ENCODE results near the gene WNT7A. TPM values are rescaled to one million over a fixed set of nuclear protein-coding genes. Genes with fewer than 3 reads are reported as not detected.

The WNT7A gene
- total RNA-seq, 2 donors from 2014 or later = 0.58 TPM; not detected in 1

DNA sequence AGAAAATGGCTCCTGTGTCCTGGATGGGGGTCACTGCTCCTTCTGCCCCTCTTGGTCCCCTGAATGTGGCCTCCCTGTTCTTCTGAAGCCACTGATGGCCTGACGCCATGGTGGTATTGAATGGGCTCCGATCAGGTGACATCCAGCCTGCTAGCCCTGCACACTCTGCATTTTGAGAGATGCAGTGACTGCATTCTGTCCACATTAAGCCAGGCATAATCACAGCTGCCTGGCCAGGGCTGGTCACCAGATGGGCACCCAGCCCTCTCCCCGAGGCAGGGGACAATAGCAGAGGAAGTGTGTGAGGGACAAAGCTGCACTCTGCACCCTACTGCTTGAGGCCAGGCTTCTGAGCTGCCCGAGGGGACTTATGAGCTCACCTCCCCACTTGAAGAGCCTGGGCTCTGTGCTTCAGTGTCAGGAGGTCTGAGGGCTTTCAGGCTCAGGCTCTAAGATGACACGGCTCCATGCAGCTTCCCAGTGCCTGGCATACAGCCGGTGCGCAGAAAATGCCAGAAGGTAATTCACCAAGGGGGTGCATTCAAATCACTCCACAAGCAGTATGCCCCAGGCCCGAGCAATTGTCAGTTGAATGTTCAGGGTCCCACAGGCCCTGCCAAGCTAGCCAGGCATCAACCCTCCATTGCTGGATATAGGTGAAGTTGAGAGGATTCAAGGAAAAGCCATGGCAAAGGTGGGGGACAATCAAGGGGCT, 56.8 kb downstream of the WNT7A start:
- Mint-ChIP-seq H3K4me3 (no peak overlapping the region), H3K27ac (no peak overlapping the region), H3K36me3 (ENCODE audit: insufficient read depth in 2 of 2) (peaks cover 1 to 2% of the 10 kb centered on the region in 2 donors), H3K4me1 (ENCODE audit: low read depth) (peaks cover 6% of the 10 kb centered on the region), H3K9me3 (peaks cover 0 to 2% of the 10 kb centered on the region in 2 donors), H3K27me3 (ENCODE audit: low read depth) (no peaks in the 10 kb centered on the region)
- DNase-seq = no peak
- ATAC-seq (replicated peaks in 1 of 2) = no peak

DNA sequence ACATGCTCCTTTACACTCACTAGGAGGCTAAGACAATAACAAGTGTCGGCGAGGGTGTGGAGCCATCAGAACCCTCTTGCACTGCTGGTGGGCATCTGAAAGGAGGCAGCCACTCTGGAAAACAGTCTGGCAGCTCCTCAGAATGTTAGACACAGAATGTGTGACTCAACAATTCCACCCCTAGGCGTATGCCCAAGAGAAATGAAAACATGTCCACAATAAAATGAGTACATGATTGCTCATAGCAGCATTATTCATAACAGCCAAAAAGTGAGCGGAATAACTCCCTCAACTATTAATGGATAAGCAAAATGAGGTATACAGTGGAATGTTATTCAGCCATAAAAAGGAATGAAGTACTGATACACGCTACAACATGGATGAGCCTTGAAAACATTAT, 57.8 kb downstream of the WNT7A start:
- Mint-ChIP-seq H3K36me3 (ENCODE audit: insufficient read depth in 2 of 2) (peaks cover 2 to 7% of the 10 kb centered on the region in 2 donors), H3K4me1 (ENCODE audit: low read depth) (peaks cover 6% of the 10 kb centered on the region), H3K27me3 (ENCODE audit: low read depth) (no peaks in the 10 kb centered on the region), H3K4me3 (no peak overlapping the region), H3K9me3 (peaks cover 2 to 6% of the 10 kb centered on the region in 2 donors), H3K27ac (no peak overlapping the region)
- no peak for ATAC-seq (replicated peaks in 1 of 2)
- no peak for DNase-seq

DNA sequence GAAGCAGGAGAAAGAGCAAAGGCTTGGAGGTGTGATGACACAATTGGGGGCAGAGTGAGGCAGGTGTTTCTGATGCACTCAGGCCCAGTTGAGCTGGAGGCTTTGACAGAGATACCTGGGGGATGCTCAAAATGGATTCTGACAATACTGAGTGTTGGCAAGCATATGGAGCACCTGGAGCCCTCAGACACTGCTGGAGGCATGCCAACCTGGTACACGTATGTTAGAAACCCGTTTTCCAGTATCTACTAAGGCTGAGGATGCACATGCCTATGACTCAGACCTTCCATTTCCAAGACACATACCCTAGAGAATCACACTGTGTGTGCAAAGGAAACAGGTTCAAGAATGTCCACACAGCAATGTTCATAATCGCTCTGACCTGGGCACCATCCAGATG, 58.7 kb downstream of the WNT7A start:
- H3K4me3 Mint-ChIP-seq = no peak overlapping the region
- no peaks in the 10 kb centered on the region for H3K27me3 Mint-ChIP-seq (ENCODE audit: low read depth)
- DNase-seq = no peak
- H3K9me3 Mint-ChIP-seq = peaks cover 5 to 13% of the 10 kb centered on the region in 2 donors
- no peak for ATAC-seq (replicated peaks in 1 of 2)
- peaks cover 6 to 11% of the 10 kb centered on the region in 2 donors for H3K36me3 Mint-ChIP-seq (ENCODE audit: insufficient read depth in 2 of 2)
- H3K4me1 Mint-ChIP-seq (ENCODE audit: low read depth) = peaks cover 6% of the 10 kb centered on the region
- H3K27ac Mint-ChIP-seq = no peak overlapping the region

DNA sequence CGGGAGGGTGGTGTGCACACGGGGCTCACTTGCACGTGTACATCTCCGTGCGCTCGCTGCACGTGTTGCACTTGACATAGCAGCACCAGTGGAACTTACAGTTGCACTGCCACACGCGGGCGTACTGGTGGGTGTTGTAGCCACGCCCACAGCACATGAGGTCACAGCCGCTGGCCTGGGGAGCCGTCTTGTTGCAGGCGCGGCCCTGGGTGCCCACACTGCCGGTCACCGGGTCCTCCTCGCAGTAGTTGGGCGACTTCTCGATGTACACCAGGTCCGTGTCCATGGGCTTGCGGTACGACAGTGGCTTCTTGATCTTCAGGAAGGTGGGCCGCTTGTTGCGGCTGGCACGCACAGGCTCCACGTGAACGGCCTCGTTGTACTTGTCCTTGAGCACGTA, 61.0 kb downstream of the WNT7A start:
- ATAC-seq (replicated peaks in 1 of 2) (no peak), DNase-seq (no peak)
- no peak overlapping the region for H3K4me3 Mint-ChIP-seq
- peaks cover 6% of the 10 kb centered on the region for H3K4me1 Mint-ChIP-seq (ENCODE audit: low read depth)
- no peak overlapping the region for H3K27ac Mint-ChIP-seq
- peaks cover 15 to 20% of the 10 kb centered on the region in 2 donors for H3K36me3 Mint-ChIP-seq (ENCODE audit: insufficient read depth in 2 of 2)
- H3K27me3 Mint-ChIP-seq (ENCODE audit: low read depth) = no peaks in the 10 kb centered on the region
- peaks cover 12 to 21% of the 10 kb centered on the region in 2 donors for H3K9me3 Mint-ChIP-seq

DNA sequence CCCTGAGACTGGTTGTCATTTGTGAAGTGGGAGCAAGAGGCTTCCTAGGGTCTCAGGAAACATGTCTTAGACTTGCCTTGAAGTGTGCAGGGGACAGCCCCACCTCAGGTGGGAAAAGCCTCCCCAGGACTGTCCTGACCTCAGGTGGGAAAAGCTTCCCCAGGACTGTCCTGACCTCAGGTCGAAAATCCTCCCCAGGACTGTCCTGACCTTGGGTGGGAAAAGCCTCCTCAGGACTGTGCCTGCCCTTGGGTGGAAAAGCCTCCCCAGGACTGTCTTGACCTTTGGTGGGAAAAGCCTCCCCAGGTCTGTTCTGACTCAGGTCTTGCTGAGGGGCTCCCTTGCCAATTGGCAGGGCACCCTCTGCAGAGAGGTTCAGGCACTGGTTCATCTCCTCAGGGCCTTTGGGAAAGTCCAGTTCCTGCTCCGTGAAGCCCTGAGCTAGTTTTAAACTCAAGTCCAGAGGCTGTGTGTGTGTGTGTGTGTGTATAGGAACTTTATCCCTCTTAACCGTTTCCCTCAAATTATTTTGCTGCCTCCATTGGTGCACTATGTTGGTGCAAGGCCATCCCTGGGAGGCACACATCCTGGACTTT, 64.7 kb downstream of the WNT7A start:
- Mint-ChIP-seq H3K4me3 (no peak overlapping the region), H3K27ac (no peak overlapping the region), H3K27me3 (ENCODE audit: low read depth) (no peaks in the 10 kb centered on the region), H3K4me1 (ENCODE audit: low read depth) (no peaks in the 10 kb centered on the region), H3K9me3 (peaks cover 16 to 26% of the 10 kb centered on the region in 2 donors), H3K36me3 (ENCODE audit: insufficient read depth in 2 of 2) (peaks cover 22 to 24% of the 10 kb centered on the region in 2 donors)
- DNase-seq (no peak), ATAC-seq (replicated peaks in 1 of 2) (no peak)

DNA sequence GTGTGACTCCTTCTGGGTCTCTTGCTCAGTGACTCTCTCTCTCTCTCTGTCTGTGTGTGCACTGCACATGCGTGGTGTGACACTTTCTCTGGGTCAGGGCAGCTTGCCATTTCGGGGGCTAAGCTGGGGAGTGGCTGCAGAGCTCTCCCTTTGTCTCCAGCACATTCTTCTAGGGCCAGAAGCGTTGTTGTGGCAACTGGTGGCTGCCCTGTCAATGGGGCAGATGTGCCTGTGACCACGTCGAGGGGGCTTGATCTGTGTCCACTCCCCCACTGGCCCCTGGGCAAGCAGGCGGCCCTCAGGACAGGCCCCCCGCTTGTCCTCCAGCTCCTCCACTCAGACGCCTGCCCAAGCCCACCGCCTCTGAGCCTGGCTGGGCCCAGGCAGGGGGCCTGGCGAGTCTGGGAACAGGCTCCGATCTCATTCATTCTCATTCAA, 67.8 kb downstream of the WNT7A start:
- no peak overlapping the region for H3K4me3 Mint-ChIP-seq
- DNase-seq = no peak
- H3K9me3 Mint-ChIP-seq = peaks cover 18 to 22% of the 10 kb centered on the region in 2 donors
- H3K4me1 Mint-ChIP-seq (ENCODE audit: low read depth) = no peaks in the 10 kb centered on the region
- peaks cover 7% of the 10 kb centered on the region for H3K27me3 Mint-ChIP-seq (ENCODE audit: low read depth)
- H3K27ac Mint-ChIP-seq = no peak overlapping the region
- H3K36me3 Mint-ChIP-seq (ENCODE audit: insufficient read depth in 2 of 2) = peaks cover 18 to 19% of the 10 kb centered on the region in 2 donors
- ATAC-seq (replicated peaks in 1 of 2) = no peak

DNA sequence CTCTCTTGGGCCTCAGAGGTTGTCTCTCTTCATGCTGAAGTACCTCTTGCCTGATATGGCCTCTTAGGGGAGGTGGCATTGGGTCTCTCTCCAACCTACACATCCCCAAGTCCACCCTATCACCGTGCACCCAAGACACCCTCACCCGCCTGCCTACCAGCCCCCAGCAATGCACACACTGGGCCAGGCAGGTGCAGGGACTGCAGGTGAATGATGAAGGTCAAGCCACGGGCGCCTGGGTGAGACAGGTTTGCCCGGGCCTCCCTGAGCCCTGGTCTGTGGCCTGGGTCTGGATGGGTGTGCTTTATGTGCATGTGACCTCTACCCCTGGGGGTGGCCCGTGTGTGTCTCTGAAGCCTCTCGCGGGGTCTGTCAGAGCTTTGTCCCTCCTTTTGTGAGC, 68.3 kb downstream of the WNT7A start:
- peaks cover 16 to 23% of the 10 kb centered on the region in 2 donors for H3K9me3 Mint-ChIP-seq
- no peak for ATAC-seq (replicated peaks in 1 of 2)
- no peak for DNase-seq
- no peak overlapping the region for H3K27ac Mint-ChIP-seq
- peaks cover 11% of the 10 kb centered on the region for H3K27me3 Mint-ChIP-seq (ENCODE audit: low read depth)
- no peaks in the 10 kb centered on the region for H3K4me1 Mint-ChIP-seq (ENCODE audit: low read depth)
- H3K4me3 Mint-ChIP-seq = no peak overlapping the region
- H3K36me3 Mint-ChIP-seq (ENCODE audit: insufficient read depth in 2 of 2) = peaks cover 16 to 17% of the 10 kb centered on the region in 2 donors

DNA sequence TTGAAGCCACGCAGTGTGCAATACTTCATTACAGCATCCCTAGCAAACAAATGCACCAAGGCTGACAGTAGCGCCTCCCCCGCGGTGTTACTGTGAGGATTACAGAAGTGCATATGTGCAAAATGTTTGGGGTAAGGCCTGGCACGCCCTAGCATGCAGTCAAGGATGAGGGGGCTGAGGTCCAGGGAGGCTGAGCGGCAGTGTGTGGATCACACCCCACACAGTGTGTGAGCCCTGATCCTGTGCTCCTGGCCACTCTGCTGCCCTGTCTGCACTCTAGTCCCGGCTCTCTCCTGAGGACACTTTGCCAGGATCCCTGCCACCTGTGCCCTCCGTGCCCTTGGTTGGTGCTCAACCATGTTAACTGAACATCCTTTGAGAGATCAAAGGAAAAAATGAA, 71.3 kb downstream of the WNT7A start:
- H3K4me3 Mint-ChIP-seq = no peak overlapping the region
- peaks cover 11% of the 10 kb centered on the region for H3K27me3 Mint-ChIP-seq (ENCODE audit: low read depth)
- H3K4me1 Mint-ChIP-seq (ENCODE audit: low read depth) = no peaks in the 10 kb centered on the region
- DNase-seq (no peak), ATAC-seq (replicated peaks in 1 of 2) (no peak)
- H3K27ac Mint-ChIP-seq = no peak overlapping the region
- peaks cover 7 to 10% of the 10 kb centered on the region in 2 donors for H3K9me3 Mint-ChIP-seq
- H3K36me3 Mint-ChIP-seq (ENCODE audit: insufficient read depth in 2 of 2) = peaks cover 2 to 3% of the 10 kb centered on the region in 2 donors

DNA sequence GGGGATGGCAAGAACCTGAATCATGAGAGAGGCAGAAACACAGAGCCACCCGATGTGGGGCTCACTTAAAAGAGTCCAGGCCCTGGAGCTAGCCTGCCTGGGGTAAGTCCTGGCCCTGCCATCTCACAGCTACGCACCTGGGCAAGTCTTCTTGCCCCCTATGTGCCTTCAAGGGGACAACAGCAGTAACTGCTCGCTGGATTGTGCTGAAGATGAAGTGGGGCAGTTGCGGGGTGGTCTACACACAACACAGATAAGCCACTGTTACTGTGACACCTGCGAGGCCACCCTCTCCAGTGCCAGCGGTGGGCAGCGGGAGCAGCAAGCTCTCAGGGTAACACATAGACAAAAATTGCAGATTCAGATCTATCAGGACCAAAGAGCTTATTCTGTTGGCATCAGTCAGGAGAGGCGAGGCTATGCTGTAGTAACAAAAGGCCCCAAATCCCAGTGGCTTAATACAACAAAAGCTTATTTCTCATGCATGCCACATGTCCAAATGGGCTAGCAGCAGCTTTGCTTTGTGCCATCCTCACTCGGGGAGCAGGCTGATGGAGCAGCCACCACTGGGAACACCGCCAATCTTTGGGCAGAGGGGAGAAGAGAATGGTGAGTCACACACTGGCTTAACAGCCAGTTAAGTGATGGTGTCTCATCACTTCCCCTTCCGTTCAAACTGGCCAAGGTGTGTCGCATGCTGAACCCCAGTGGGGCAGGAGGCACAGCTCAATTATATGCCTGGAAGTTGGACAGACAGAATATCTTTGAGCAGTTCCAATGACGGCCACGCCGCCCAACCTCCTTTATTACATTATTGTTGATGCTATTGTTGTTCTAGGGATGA, 78.3 kb downstream of the WNT7A start:
- H3K9me3 Mint-ChIP-seq = peaks cover 0 to 2% of the 10 kb centered on the region in 2 donors
- H3K4me3 Mint-ChIP-seq = no peak overlapping the region
- H3K36me3 Mint-ChIP-seq (ENCODE audit: insufficient read depth in 2 of 2) = no peaks in the 10 kb centered on the region
- H3K4me1 Mint-ChIP-seq (ENCODE audit: low read depth) = no peaks in the 10 kb centered on the region
- DNase-seq = no peak
- ATAC-seq (replicated peaks in 1 of 2) = no peak
- H3K27me3 Mint-ChIP-seq (ENCODE audit: low read depth) = no peaks in the 10 kb centered on the region
- H3K27ac Mint-ChIP-seq = no peak overlapping the region

DNA sequence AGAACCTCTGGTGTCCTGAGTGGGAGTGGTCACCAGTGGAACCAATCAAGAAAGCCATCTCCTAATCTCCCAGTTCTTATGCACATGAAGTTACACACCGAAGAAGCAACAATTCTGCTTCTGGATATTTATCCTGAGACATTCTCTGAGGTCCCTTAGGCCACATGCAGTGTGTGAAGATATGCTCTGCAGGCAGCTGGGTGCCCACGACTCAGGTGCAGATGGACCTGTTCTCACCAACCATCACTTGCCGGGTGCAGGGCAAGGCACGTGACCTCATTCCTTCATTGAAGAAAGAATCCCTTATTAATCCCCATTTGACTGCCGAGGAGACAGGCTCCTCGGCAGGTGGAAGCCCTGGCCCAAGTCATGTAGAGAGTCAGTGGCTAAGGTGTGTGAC, 79.8 kb downstream of the WNT7A start:
- Mint-ChIP-seq H3K4me3 (no peak overlapping the region), H3K36me3 (ENCODE audit: insufficient read depth in 2 of 2) (no peaks in the 10 kb centered on the region), H3K27me3 (ENCODE audit: low read depth) (no peaks in the 10 kb centered on the region), H3K27ac (no peak overlapping the region), H3K4me1 (ENCODE audit: low read depth) (no peaks in the 10 kb centered on the region), H3K9me3 (no peaks in the 10 kb centered on the region)
- DNase-seq (no peak), ATAC-seq (replicated peaks in 1 of 2) (no peak)

DNA sequence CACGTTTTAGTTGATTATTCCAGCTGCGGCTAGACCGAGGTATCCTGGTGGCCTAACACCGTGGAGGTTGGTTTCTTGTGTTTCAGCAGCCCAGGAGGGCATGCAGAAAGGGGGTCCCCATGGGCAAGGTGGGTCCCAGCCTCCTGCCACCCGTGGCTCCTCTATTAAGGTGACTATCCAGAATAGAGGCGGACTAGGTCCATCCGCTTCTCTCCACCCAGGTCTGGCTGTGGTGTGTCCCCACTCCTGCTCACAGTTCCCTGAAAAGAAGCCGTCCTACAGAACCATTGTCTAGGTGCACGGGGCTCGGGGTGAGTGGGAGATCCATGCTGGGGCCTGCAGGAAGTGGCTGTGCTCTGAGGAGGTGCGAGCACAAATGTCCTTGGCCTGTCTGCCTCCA, 81.5 kb downstream of the WNT7A start:
- Mint-ChIP-seq H3K4me3 (no peak overlapping the region), H3K27ac (no peak overlapping the region), H3K27me3 (ENCODE audit: low read depth) (no peaks in the 10 kb centered on the region), H3K36me3 (ENCODE audit: insufficient read depth in 2 of 2) (no peaks in the 10 kb centered on the region), H3K4me1 (ENCODE audit: low read depth) (no peaks in the 10 kb centered on the region), H3K9me3 (no peaks in the 10 kb centered on the region)
- DNase-seq (no peak), ATAC-seq (replicated peaks in 1 of 2) (no peak)

DNA sequence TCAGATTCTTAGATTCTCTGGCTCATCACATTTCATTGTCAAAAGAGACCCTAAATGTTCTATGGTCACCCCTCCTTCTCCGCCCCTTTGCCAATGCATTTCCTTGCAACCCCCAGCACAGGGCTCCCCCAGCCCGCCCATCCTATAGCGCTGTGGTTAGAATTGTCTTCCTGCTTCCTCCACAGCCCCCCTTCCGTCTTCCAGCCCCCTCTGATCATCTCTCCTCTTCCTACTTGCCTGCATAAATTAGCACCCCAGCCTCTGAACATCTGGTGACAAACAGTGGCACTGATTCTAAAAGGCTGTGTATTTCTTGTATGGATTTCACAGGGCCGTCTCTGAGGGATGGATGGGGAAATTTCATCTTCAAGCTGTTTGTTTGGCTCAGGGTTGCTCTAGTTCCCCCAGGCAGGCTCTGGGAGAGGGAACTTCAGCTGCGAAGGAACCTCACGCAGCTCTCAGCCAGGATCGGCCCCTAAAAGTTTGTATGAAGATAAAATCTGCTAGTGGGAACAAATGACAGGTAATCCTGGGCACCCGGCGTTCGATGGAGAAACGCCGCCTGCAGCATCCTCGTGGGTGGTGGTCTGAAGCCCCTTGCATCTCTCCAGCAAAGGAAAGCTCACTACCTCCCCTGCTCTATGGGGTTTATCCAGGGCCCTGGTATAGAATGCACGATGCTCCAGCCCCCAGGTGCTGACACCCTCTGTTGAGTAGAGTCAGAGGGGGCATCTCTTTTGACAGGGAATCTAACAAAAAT, 83.0 kb downstream of the WNT7A start:
- H3K4me1 Mint-ChIP-seq (ENCODE audit: low read depth) = no peaks in the 10 kb centered on the region
- no peak overlapping the region for H3K4me3 Mint-ChIP-seq
- H3K27ac Mint-ChIP-seq = no peak overlapping the region
- H3K36me3 Mint-ChIP-seq (ENCODE audit: insufficient read depth in 2 of 2) = no peaks in the 10 kb centered on the region
- no peaks in the 10 kb centered on the region for H3K9me3 Mint-ChIP-seq
- no peak for DNase-seq
- ATAC-seq (replicated peaks in 1 of 2) = no peak
- no peaks in the 10 kb centered on the region for H3K27me3 Mint-ChIP-seq (ENCODE audit: low read depth)

DNA sequence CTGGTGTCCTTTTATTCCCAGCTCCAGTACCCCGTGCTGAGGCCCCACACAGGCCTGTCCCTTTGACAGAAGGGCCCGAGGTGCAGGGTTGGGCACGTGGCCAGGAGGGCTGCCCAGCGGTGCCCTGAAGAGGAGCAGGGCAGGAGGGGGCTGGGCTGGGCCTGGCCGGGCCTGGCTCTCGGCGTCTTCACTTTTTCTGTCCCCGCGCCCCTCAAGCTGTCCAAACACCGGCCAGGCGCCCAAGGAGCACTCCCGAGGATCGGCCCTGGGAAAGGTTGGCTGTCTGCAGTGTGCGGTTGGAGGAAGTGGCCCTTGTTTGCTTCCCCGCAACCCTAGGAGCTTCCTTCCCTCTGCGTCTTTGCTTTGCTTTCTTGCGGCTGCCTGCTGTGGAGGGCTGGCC, 84.1 kb downstream of the WNT7A start:
- no peak overlapping the region for H3K27ac Mint-ChIP-seq
- DNase-seq (no peak), ATAC-seq (replicated peaks in 1 of 2) (no peak)
- no peaks in the 10 kb centered on the region for H3K36me3 Mint-ChIP-seq (ENCODE audit: insufficient read depth in 2 of 2)
- H3K4me1 Mint-ChIP-seq (ENCODE audit: low read depth) = no peaks in the 10 kb centered on the region
- H3K4me3 Mint-ChIP-seq = no peak overlapping the region
- H3K9me3 Mint-ChIP-seq = no peaks in the 10 kb centered on the region
- H3K27me3 Mint-ChIP-seq (ENCODE audit: low read depth) = no peaks in the 10 kb centered on the region

All from activated T-cell treated with anti-CD3 and anti-CD28 coated beads, Interleukin-2, amount 50 U/mL, for 72 hours (primary cell).